Stimulated activated CD8-positive, alpha-beta memory T cell treated with anti-CD3 and anti-CD28 coated beads, Interleukin-7, amount 100 ng/mL, for 4 hours (primary cell): ENCODE measurements around the gene PERM1.
"Not testable (repeated sequence)": the region's sequence is repeated elsewhere in the genome, so short reads cannot be mapped to it uniquely, and the experiment has no call there.

ENCODE experiments used
- DNase-seq, 2 donors: peaks; one replicate each; pipeline ENCODE4 v3.0.0-alpha.2; 2020; ENCODE audit warnings: low read depth in 2 of 2

The PERM1 gene

DNA sequence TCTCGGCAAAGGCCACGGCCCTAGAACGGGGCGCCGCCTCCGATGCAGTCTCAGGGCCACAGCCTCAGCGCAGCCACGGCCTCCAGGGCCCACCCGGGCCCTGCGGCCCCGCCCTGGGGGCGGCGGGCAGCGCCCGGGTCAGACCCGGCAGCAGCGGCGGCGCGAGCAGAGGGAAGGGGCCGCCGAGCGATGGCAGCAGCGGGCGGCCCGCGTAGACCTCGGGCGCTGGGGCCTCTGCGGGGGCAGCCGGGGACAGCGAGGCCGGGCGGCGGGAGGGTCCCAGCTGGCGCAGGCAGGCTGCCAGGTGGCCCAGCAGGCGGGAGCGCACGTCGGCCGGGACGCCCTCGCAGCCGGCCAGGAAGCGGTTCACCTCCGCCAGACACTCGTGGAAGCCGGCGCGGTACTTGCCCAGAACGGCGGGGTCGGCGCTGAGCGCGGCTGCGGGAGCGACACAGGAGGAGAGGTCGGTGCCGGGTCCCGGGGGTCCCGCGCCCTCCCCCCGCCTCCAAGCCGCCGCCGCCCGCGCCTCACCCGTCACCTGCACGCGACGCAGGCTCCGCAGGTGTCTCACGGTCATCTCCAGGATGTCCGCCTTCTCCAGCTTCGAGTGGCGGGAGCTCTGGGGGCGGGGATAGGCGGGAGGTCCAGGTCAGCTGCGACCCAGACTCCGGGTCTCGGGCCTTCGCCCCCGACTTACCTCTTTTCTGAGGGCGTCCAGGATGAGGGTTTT, 17.3 kb upstream of the PERM1 start:
- no peak for DNase-seq

DNA sequence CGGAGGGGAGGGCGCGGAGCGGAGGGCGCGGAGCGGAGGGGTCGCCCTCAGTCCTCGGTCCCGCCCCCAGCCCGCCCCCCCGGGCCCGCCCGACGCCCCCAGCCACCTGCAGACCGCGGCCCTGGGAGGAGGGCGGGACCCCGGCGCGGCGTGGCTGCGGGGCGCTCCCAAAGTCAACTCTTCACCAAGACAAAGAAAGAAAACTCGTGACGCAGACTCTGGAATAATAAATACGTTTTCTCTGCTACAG, 16.8 kb upstream of the PERM1 start:
- DNase-seq, result no peak

DNA sequence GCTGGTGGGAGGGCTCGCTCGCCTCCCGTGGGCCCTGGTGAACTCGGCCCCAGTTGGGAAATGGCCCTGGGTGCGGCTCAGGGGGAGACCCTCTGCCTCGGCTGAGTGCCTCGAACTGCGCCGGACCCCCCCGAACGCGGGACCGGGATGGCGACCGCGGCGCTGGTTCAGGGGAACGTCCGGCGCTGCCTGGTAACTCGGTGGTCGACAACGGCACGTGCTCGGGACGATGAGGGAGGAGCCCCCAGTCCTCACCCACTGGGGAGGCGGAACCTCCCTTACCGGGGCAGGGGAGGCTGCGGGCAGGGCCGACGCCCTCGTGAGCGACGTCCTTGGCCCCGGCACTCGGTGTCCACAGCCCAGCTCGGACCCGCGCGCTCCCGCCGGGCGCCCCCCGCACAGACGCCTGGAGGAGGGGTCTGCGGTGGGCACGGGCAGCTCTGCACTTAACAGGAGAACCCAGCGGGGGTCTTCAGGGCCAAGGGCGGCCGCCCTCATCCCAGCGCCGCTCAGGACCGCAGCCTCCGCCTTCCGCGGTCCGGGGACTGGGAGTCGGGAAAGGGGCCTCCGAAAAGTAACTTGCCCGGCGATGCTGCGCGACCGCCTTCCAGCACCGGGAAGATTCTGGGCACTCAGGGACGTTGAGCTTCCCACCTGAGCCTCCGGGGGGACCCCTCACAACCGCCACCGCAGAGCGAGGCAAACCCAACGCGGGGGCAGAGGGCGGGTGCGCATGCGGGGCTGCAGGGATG, 16.3 kb upstream of the PERM1 start:
- no peak for DNase-seq

DNA sequence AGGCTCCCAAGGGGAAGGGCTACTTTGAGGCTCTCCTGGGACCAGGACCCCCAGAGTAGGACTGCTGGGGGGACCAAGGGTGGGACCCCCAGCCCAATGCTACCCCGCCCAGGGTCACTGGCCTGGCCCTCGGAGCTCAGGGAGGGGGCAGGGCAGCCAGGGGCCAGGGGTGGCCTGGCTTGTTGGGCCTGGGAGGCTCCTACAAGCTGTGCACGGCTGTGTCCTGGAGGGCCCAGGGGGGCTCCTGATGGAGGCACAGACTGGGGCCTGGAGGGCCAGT, 15.8 kb upstream of the PERM1 start:
- no peak for DNase-seq

GRCh38 chr1:996851-997712, 15.2 kb upstream of the PERM1 start:
- no peak for DNase-seq

- DNase-seq, result no peak
Observed at GRCh38 chr1:995665-996633, 14.1 kb upstream of the PERM1 start.

GRCh38 chr1:994546-994945, 12.7 kb upstream of the PERM1 start:
- not testable (repeated sequence) for DNase-seq

GRCh38 chr1:993379-993995, 11.6 kb upstream of the PERM1 start:
- no peak for DNase-seq

GRCh38 chr1:992362-992761, 10.5 kb upstream of the PERM1 start:
- DNase-seq, result no peak

DNA sequence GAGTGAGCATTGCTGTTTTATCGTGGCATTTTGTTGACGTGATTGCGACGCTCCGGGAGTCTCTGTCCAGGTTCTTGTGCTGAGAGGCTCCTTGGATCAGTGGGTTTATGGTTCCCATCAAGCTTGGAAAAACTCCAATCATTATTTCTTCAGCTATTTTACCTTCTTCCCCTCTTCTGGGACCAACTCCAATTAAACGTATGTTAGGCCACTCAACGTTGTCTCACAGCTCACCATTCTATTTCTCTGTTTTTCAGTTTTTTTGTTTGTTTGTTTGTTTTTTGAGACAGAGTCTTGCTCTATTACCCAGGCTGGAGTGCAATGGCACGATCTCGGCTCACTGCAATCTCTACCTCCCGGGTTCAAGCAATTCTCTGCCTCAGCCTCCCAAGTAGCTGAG, 10.0 kb upstream of the PERM1 start:
- no peak for DNase-seq

DNA sequence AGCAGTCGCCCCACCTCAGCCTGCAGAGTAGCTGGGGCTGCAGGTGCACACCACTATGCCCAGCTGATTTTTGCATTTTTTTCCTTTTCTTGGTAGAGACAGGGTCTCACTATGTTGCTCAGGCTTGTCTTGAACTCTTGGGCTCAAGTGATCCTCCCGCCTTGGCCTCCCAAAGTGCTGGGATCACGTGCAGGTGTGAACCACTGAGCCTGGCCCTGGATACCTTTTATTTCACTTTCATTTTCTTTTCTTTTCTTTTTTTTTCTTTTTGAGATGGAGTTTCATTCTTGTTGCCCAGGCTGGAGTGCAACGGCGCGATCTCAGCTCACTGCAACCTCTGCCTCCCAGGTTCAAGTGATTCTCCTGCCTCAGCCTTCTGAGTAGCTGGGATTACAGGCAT, 9.4 kb upstream of the PERM1 start:
- not testable (repeated sequence) for DNase-seq

DNA sequence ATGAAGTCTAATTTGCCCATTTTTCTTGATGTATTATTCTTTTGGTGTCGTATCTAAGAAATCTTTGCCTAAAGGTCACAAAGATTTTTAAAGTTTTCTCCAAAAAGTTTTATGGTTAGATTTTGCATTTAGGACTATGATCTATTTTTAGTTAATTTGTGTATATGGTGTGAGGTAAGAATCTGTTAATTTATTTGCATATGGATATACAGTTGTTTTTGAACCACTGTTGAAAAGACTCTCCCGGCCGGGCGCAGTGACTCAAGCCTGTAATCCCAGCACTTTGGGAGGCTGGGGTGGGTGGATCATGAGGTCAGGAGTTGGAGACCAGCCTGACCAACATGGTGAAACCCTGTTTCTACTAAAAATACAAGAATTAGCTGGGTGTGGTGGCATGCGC, 6.2 kb upstream of the PERM1 start:
- DNase-seq, result not testable (repeated sequence)

DNA sequence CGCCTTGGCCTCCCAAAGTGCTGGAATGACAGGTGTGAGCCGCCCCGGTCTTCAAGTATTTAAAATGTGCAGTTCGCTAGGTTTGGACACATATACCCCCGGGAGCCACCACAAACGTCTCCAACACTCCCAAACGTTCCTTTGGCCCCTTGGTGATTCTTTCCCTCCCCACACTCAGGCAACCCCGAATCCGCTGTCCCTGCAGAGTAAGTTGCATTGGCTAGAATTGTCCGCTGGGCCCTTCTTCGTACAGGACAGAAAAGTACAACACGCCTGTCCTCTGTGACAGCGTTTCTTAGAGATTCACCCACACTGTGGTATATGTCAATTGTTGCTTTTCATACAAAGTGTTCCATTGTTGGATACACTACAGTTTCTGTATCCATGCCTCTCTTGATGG, 3.2 kb upstream of the PERM1 start:
- no peak for DNase-seq

- DNase-seq, result no peak
Observed at GRCh38 chr1:984476-984814, 2.6 kb upstream of the PERM1 start.

GRCh38 chr1:983798-984475, 2.0 kb upstream of the PERM1 start:
- DNase-seq, result no peak

DNA sequence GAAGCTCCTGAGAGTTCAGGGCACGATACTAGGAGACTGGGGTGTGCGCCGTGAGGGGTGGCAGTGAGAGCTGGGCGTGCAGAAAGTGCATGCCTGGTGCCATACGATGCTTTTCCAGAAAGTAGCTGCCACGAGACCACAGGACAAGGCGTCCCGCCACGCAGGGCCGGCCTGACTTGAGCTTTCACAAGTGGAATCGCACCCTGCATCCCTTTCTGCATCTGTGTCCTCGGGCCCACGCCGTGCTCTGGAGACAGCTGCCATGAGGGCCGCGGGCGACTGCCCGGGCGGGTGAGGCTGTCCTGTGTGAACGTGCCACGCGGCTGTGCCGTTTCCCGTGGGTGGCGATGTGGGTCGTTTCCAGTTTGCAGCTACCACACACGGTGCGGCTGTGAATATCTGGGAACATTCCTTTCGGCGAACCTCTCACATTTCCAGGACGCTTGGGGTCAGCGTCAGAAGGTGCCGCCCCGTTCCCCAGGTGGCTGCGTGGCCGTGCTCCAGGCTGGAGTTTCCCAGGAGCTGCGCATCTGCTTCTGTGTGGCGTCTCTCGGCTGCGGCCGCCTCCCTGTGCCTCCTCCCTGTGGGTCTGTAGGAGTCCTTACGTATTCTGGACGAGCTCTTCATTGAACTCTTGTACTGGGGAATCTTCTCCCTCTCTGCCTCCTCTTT, 1.0 kb upstream of the PERM1 start:
- no peak for DNase-seq

DNA sequence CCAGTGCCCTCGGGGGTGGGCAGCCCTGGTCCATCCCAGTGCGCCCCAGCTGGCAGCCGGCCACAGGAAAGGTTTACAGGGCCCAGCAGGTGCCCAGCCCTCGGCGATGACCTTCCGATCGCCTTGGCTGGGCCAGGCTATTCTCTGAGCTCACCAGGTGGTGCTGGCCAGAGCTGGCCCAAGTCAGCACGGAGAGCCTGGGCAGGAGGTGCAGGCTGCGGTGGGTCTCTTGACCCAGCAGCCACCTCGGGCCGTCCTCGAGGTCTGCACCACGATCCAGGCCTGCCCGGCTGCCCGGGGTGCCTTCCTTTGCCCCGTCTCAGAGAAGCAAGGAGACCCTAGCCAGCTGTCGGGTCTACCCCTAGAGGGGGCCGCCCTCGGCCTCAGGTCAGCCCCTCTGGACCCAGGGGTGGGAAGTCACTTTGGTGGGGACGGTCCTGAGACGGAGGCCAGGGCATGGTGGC, 370 bp downstream of the PERM1 start:
- no peak for DNase-seq

- DNase-seq, result no peak
Observed at GRCh38 chr1:980602-981395, 1.1 kb downstream of the PERM1 start.

- no peak for DNase-seq
Observed at GRCh38 chr1:980137-980571, 1.7 kb downstream of the PERM1 start.

- no peak for DNase-seq
Observed at GRCh38 chr1:979744-980072, 2.2 kb downstream of the PERM1 start.
